GM21360 (cell line): ENCODE data around the gene CDH13.

ENCODE experiments used
- ATAC-seq: cut with Tn5 transposase; IDR thresholded peaks from one replicate; pipeline ENCODE4 v1.9.1; 2021; ENCODE audit warnings: mild to moderate bottlenecking, moderate library complexity; ENCODE audit not compliant: unreplicated experiment

CDH13 gene

GRCh38 chr16:82682767-82683166 lies 56.0 kb downstream of the CDH13 start:
- no peak for ATAC-seq

GRCh38 chr16:82684256-82684655 lies 57.5 kb downstream of the CDH13 start:
- ATAC-seq = no peak

- no peak for ATAC-seq
Observed at GRCh38 chr16:82685526-82685925, 58.8 kb downstream of the CDH13 start.

- ATAC-seq = no peak
Observed at GRCh38 chr16:82694239-82694874, 67.6 kb downstream of the CDH13 start.

GRCh38 chr16:82695806-82696205 lies 69.0 kb downstream of the CDH13 start:
- ATAC-seq = no peak

GRCh38 chr16:82699260-82699659 lies 72.5 kb downstream of the CDH13 start:
- ATAC-seq = no peak

GRCh38 chr16:82699711-82700495 lies 73.1 kb downstream of the CDH13 start:
- ATAC-seq = no peak

GRCh38 chr16:82700541-82701235 lies 73.9 kb downstream of the CDH13 start:
- no peak for ATAC-seq

- no peak for ATAC-seq
Observed at GRCh38 chr16:82701442-82701955, 74.7 kb downstream of the CDH13 start.

- ATAC-seq = no peak
Observed at GRCh38 chr16:82703161-82703560, 76.4 kb downstream of the CDH13 start.

- ATAC-seq = no peak
Observed at GRCh38 chr16:82703871-82704768, 77.4 kb downstream of the CDH13 start.

- no peak for ATAC-seq
Observed at GRCh38 chr16:82709987-82710386, 83.2 kb downstream of the CDH13 start.

GRCh38 chr16:82713778-82714177 lies 87.0 kb downstream of the CDH13 start:
- no peak for ATAC-seq

- no peak for ATAC-seq
Observed at GRCh38 chr16:82715160-82715559, 88.4 kb downstream of the CDH13 start.

- no peak for ATAC-seq
Observed at GRCh38 chr16:82715833-82716232, 89.1 kb downstream of the CDH13 start.

- ATAC-seq = no peak
Observed at GRCh38 chr16:82716361-82716855, 89.6 kb downstream of the CDH13 start.

- ATAC-seq = no peak
Observed at GRCh38 chr16:82720414-82720813, 93.6 kb downstream of the CDH13 start.

GRCh38 chr16:82726306-82726705 lies 99.5 kb downstream of the CDH13 start:
- ATAC-seq = no peak

GRCh38 chr16:82728901-82729300 lies 102.1 kb downstream of the CDH13 start:
- ATAC-seq = peak; percentile 73

GRCh38 chr16:82730901-82731300 lies 104.1 kb downstream of the CDH13 start:
- no peak for ATAC-seq
